Endothelial cell (in vitro differentiated cells): Measurements from ENCODE around the gene APBB2. TPM values are rescaled to one million over a fixed set of nuclear protein-coding genes. Genes with fewer than 3 reads are reported as not detected.

Experiments
- DNase-seq: peaks from one replicate; pipeline ENCODE4 v3.0.0; 2021; ENCODE audit warnings: low spot score
- H3K27ac Mint-ChIP-seq: one replicate; pipeline ENCODE4 v1.8.0; 2021; ENCODE audit warnings: mixed read lengths, inconsistent platforms; ENCODE audit not compliant: unreplicated experiment
- H3K27me3 Mint-ChIP-seq: one replicate; pipeline ENCODE4 v1.8.0; 2021; ENCODE audit warnings: mild to moderate bottlenecking, moderate library complexity, mixed read lengths, inconsistent platforms; ENCODE audit not compliant: unreplicated experiment
- H3K36me3 Mint-ChIP-seq: one replicate; pipeline ENCODE4 v1.8.0; 2021; ENCODE audit warnings: mild to moderate bottlenecking, low read depth, mixed read lengths, inconsistent platforms; ENCODE audit not compliant: unreplicated experiment
- H3K4me1 Mint-ChIP-seq: one replicate; pipeline ENCODE4 v1.8.0; 2021; ENCODE audit warnings: mild to moderate bottlenecking, mixed read lengths, inconsistent platforms; ENCODE audit not compliant: unreplicated experiment
- H3K4me3 Mint-ChIP-seq: one replicate; pipeline ENCODE4 v1.8.0; 2021; ENCODE audit warnings: mild to moderate bottlenecking, mixed read lengths, inconsistent platforms; ENCODE audit not compliant: unreplicated experiment
- H3K9me3 Mint-ChIP-seq: one replicate; pipeline ENCODE4 v1.8.0; 2021; ENCODE audit warnings: mixed read lengths, inconsistent platforms; ENCODE audit not compliant: unreplicated experiment
- total RNA-seq: library from RNA; stranded (reverse); fragmentation: NEBNext Ultra II Directional; extraction: Animal tissue kit (Norgen Biotek cat#: 25700); gene quantifications from one replicate; pipeline ENCODE4 v1.2.1, GENCODE V29; 2021; ENCODE audit not compliant: unreplicated experiment
- TF ChIP-seq, protein P1 (sequence below): fragments of 200-600 bp; sonication (generic); IDR thresholded peaks from one replicate; pipeline ENCODE4 v1.5.0; 2021; ENCODE audit warnings: antibody characterized with exemption; ENCODE audit not compliant: unreplicated experiment

The APBB2 gene
- total RNA-seq, 1 donor from 2014 or later, result 103 TPM

DNA sequence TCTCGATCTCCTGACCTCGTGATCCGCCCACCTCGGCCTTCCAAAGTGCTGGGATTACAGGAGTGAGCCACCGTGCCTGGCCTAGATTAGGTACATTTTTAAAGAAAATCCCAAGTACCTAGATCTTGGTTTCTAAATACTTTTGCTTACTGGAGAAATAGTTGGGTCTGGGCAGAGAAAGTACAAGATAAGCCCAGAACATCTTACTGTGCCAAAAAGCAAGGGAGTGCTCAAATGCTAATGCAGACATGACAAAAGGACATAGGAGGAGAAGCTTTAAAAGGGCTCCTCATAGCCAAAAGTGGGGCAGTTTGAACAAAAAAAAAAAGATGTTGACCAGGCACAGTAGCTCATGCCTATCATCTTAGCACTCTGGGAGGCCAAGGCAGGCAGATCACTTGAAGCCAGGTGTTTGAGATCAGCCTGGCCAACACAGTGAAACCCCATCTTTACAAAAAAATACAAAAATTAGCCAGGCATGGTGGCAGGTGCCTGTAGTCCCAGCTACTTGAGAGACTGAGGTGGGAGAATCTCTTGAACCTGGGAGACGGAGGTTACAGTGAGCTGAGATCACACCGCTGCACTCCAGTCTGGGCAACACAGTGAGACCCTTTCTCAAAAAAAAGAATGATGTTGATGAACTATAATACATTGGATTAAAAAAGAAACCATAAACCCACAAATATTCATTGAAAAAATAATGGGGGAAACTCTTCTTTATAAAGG, 107.5 kb downstream of the APBB2 start:
- H3K27ac Mint-ChIP-seq, result no peak overlapping the region
- no peak for DNase-seq
- peaks cover 4% of the 10 kb centered on the region for H3K4me1 Mint-ChIP-seq
- H3K9me3 Mint-ChIP-seq, result no peaks in the 10 kb centered on the region
- no peak overlapping the region for H3K4me3 Mint-ChIP-seq
- H3K36me3 Mint-ChIP-seq, result peaks cover 14% of the 10 kb centered on the region
- no peaks in the 10 kb centered on the region for H3K27me3 Mint-ChIP-seq
- TF ChIP-seq, protein P1, sequence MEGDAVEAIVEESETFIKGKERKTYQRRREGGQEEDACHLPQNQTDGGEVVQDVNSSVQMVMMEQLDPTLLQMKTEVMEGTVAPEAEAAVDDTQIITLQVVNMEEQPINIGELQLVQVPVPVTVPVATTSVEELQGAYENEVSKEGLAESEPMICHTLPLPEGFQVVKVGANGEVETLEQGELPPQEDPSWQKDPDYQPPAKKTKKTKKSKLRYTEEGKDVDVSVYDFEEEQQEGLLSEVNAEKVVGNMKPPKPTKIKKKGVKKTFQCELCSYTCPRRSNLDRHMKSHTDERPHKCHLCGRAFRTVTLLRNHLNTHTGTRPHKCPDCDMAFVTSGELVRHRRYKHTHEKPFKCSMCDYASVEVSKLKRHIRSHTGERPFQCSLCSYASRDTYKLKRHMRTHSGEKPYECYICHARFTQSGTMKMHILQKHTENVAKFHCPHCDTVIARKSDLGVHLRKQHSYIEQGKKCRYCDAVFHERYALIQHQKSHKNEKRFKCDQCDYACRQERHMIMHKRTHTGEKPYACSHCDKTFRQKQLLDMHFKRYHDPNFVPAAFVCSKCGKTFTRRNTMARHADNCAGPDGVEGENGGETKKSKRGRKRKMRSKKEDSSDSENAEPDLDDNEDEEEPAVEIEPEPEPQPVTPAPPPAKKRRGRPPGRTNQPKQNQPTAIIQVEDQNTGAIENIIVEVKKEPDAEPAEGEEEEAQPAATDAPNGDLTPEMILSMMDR, result no peak

DNA sequence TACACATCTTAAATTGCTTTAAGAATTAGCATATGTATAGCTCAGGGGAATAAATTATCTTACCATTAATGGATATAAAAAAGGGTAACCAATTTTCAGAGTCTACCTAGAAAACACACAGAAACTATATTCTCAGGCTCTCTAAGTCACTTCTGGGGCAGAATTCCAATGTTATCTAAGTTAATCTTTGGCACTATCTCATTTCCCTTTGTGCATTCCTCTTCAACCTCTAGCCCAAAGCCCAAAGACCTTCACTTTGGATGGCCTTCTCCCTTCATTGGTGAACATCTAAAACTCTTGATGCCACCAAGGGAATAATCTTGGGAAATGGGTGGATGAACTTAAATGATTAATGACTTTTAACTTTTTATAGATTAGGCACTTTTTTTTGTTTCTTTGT, 108.3 kb downstream of the APBB2 start:
- peaks cover 4% of the 10 kb centered on the region for H3K4me1 Mint-ChIP-seq
- H3K27me3 Mint-ChIP-seq, result no peaks in the 10 kb centered on the region
- no peaks in the 10 kb centered on the region for H3K9me3 Mint-ChIP-seq
- DNase-seq, result no peak
- H3K27ac Mint-ChIP-seq, result peak overlapping the region; percentile 32
- peaks cover 10% of the 10 kb centered on the region for H3K36me3 Mint-ChIP-seq
- TF ChIP-seq, protein P1, result no peak
- H3K4me3 Mint-ChIP-seq, result no peak overlapping the region

DNA sequence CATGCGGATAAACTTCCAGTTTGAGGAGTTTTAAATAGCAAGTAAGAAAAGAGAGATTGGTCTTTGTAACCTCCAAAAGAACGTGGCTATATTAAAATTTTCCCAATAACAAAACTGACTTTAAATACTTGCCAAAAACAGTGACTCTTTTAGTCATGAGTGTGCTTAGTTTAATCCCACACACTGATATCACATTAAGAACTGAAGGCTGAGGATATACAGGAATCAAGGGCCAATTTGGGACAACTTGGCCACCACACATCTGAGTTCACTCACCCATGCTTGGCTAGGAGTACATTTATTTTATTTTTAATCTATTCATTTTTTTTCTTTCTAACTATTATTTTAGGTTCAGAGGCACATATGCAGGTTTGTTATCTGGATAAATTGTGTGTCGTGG, 110.2 kb downstream of the APBB2 start:
- TF ChIP-seq, protein P1, result no peak
- no peaks in the 10 kb centered on the region for H3K9me3 Mint-ChIP-seq
- H3K27me3 Mint-ChIP-seq, result no peaks in the 10 kb centered on the region
- H3K4me3 Mint-ChIP-seq, result no peak overlapping the region
- H3K4me1 Mint-ChIP-seq, result peaks cover 4% of the 10 kb centered on the region
- H3K27ac Mint-ChIP-seq, result no peak overlapping the region
- no peak for DNase-seq
- H3K36me3 Mint-ChIP-seq, result peaks cover 4% of the 10 kb centered on the region

DNA sequence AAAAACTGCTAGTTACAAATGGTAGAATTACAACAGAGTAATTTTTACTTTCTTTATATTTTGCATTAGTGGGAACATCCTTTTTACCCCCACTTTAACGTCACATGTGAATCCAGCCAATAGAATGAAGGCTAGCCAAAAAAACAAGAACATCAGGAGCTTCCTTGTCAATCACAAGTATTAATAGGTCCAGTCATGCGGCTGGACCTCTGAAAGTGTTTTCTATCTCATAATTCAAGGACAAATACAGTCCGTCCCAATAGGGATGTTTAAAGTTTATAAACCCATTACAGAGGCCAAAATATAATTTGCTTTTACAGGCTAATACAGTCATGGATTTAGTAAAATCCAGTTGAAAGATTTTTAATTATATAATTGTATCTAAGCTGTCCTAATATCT, 110.7 kb downstream of the APBB2 start:
- no peak for DNase-seq
- peaks cover 4% of the 10 kb centered on the region for H3K36me3 Mint-ChIP-seq
- TF ChIP-seq, protein P1, result no peak
- peaks cover 4% of the 10 kb centered on the region for H3K4me1 Mint-ChIP-seq
- no peaks in the 10 kb centered on the region for H3K27me3 Mint-ChIP-seq
- no peaks in the 10 kb centered on the region for H3K9me3 Mint-ChIP-seq
- no peak overlapping the region for H3K4me3 Mint-ChIP-seq
- no peak overlapping the region for H3K27ac Mint-ChIP-seq

DNA sequence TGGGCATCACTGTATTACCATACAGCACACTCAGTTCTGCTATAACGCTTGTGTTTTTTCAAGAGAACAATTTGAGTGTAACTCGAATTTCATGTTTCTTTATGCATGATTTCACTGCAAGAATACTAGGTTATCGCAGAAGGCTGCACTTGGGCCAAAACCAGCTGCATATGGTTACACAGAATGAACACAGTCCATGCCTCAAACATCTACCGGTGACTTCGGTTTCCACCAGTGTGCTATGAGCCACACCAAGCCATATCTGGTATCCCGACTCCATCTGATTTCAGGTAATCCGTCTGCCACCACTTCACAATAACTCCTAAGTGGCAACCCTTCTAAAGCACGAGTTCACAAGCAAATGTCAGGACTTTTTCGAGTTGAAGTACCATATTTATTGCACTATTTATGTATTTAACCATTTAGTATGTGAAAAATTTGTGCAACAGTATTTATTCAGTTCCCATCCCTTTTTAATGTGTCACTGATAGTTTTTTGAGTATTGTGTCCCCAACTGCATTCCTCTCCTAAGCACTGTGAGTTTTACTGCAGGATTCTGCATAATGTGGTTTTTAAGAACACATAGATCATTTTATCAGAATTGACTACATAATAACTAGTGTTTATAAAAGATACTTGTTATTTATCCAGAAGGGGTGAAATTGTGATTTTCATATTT, 111.8 kb downstream of the APBB2 start:
- Mint-ChIP-seq H3K27me3 (no peaks in the 10 kb centered on the region), H3K36me3 (peaks cover 4% of the 10 kb centered on the region), H3K27ac (no peak overlapping the region), H3K9me3 (no peaks in the 10 kb centered on the region), H3K4me1 (peaks cover 4% of the 10 kb centered on the region), H3K4me3 (no peak overlapping the region)
- DNase-seq, result no peak
- TF ChIP-seq, protein P1, result no peak
